A549 (cell line): Measurements from ENCODE around the gene XYLT1. TPM values are rescaled to one million over a fixed set of nuclear protein-coding genes. Genes with fewer than 3 reads are reported as not detected.

Source experiments
- ATAC-seq, 2 experiments: fragments of 200-7000 bp in 1 of 2; fragments of >200 bp in 1 of 2; cut with Nextera tagmentation in 1 of 2; cut with Tn5 transposase in 1 of 2; 3 replicates each; pipeline versions ENCODE4 v1.8.0 to v1.9.1; 2018 to 2020; ENCODE audit warnings: mild to moderate bottlenecking in 1 of 2, moderate library complexity in 1 of 2
- CTCF ChIA-PET: fragments of 300-600 bp; sonication (Branson Sonifier 250); formaldehyde crosslinking; extraction: SDS; loops from one replicate; lab custom pipeline; 2021; ENCODE audit warnings: antibody characterized with exemption, inconsistent platforms; lab: Yijun Ruan, JAX
- POLR2A ChIA-PET: fragments of 350-600 bp; formaldehyde crosslinking; extraction: SDS; loops from one replicate; lab custom pipeline; 2021; ENCODE audit warnings: antibody characterized with exemption, inconsistent platforms; lab: Yijun Ruan, JAX
- DNase-seq, 2 experiments: peaks; one replicate each; pipeline versions ENCODE4 v3.0.0 to v3.0.0-alpha.2; 2011 to 2016; ENCODE audit warnings: low read depth in 1 of 2, low spot score in 1 of 2
- FAIRE-seq: peaks from 2 replicates; lab custom pipeline; 2011; peaks lifted over from hg19 to GRCh38; lab: Jason Lieb, UNC
- H3K27ac ChIP-seq, 2 experiments: fragments of >200 bp; sonication (Bioruptor Twin); formaldehyde crosslinking; 3 replicates each; pipeline ENCODE4 v1.5.1; 2016 to 2017
- H3K4me1 ChIP-seq: fragments of >200 bp; sonication (Bioruptor Twin); formaldehyde crosslinking; 3 replicates; pipeline ENCODE4 v1.6.1; 2016
- H3K4me2 ChIP-seq: fragments of >200 bp; sonication (Bioruptor Twin); formaldehyde crosslinking; 3 replicates; pipeline ENCODE4 v1.6.1; 2016
- H3K4me3 ChIP-seq: fragments of >200 bp; sonication (Bioruptor Twin); formaldehyde crosslinking; 3 replicates; pipeline ENCODE4 v1.5.1; 2016
- H3K9me3 ChIP-seq: fragments of >200 bp; sonication (Bioruptor Twin); formaldehyde crosslinking; 3 replicates; pipeline ENCODE4 v1.6.1; 2016
- CBX2 ChIP-seq: fragments of 200-600 bp; sonication (generic); IDR thresholded peaks from 2 replicates; pipeline ENCODE4 v1.6.1; 2016; ENCODE audit warnings: low read depth, mild to moderate bottlenecking, borderline replicate concordance
- CEBPB ChIP-seq, 2 experiments: fragments of >200 bp in 1 of 2; sonication (Bioruptor Twin) in 1 of 2; formaldehyde crosslinking in 1 of 2; IDR thresholded peaks; 2 replicates each; pipeline ENCODE4 v1.6.1; 2012 to 2016
- CHD4 ChIP-seq: fragments of 200-600 bp; sonication (generic); IDR thresholded peaks from 2 replicates; pipeline ENCODE4 v1.6.1; 2016; ENCODE audit warnings: antibody characterized with exemption, mild to moderate bottlenecking, borderline replicate concordance
- EHF ChIP-seq: fragments of 250-450 bp; sonication (Bioruptor Pico); IDR thresholded peaks from 2 replicates; pipeline ENCODE4 v1.5.0; 2020; ENCODE audit warnings: mild to moderate bottlenecking
- ESRRA ChIP-seq: fragments of 150-350 bp; IDR thresholded peaks from 2 replicates; pipeline ENCODE4 v1.6.1; 2014; ENCODE audit warnings: mild to moderate bottlenecking, low read length, borderline replicate concordance
- FOSB ChIP-seq: fragments of 250-450 bp; sonication (Bioruptor Pico); IDR thresholded peaks from 2 replicates; pipeline ENCODE4 v1.5.0; 2020; ENCODE audit warnings: mild to moderate bottlenecking, moderate library complexity
- FOXS1 ChIP-seq: fragments of 250-450 bp; sonication (Bioruptor Pico); IDR thresholded peaks from 2 replicates; pipeline ENCODE4 v1.5.0; 2020; ENCODE audit warnings: mild to moderate bottlenecking, moderate library complexity
- HEYL ChIP-seq: fragments of 250-450 bp; sonication (Bioruptor Pico); IDR thresholded peaks from 2 replicates; pipeline ENCODE4 v1.8.0; 2021; ENCODE audit warnings: mild to moderate bottlenecking, moderate library complexity
- MAZ ChIP-seq: fragments of 150-350 bp; IDR thresholded peaks from 2 replicates; pipeline ENCODE4 v1.6.1; 2014; ENCODE audit warnings: antibody characterized with exemption, low read depth, low read length, borderline replicate concordance
- MYC ChIP-seq: IDR thresholded peaks from 2 replicates; pipeline ENCODE4 v1.6.1; 2012; ENCODE audit warnings: mild to moderate bottlenecking, inconsistent platforms, low read length, improper control_type of control experiment, borderline replicate concordance
- NFE2L2 ChIP-seq: fragments of 150-350 bp; conservative IDR thresholded peaks from 2 replicates; pipeline ENCODE4 v1.6.1; 2014; ENCODE audit warnings: low read length
- POLR2AphosphoS2 ChIP-seq: conservative IDR thresholded peaks from 2 replicates; pipeline ENCODE4 v1.6.1; 2012; ENCODE audit warnings: low read length, improper control_type of control experiment, inconsistent platforms
- TFCP2L1 ChIP-seq: fragments of 250-450 bp; sonication (Bioruptor Pico); IDR thresholded peaks from 2 replicates; pipeline ENCODE4 v1.5.0; 2021; ENCODE audit warnings: mild to moderate bottlenecking
- ZC3H11A ChIP-seq: fragments of 450-650 bp; IDR thresholded peaks from 2 replicates; pipeline ENCODE4 v1.6.1; 2014; ENCODE audit warnings: antibody characterized with exemption, mild to moderate bottlenecking
- ZFP36 ChIP-seq: fragments of 450-650 bp; IDR thresholded peaks from 2 replicates; pipeline ENCODE4 v1.6.1; 2014; ENCODE audit warnings: borderline replicate concordance; ENCODE audit not compliant: partially characterized antibody
- WGBS: methylation state at CpG from one replicate; pipeline ENCODE4 v1.1.6; 2017; ENCODE audit errors: missing lambda C conversion rate; 5-methylcytosine and 5-hydroxymethylcytosine counted together
- polyA plus RNA-seq, 4 experiments: library from polyadenylated mRNA; depleted of rRNA in 3 of 4; stranded (reverse); fragments of >200 nt; fragmentation: RNase III in 1 of 4; extraction: RNeasy Plus Mini Kit Qiagen cat#74134 plus additional on column Dnase treatment in 1 of 4; gene quantifications; 2 replicates in 3 of 4; 3 replicates in 1 of 4; pipeline ENCODE4 v1.2.3, GENCODE V29; 2011 to 2017
- TF ChIP-seq, protein P1 (sequence below): fragments of 450-650 bp; IDR thresholded peaks from 2 replicates; pipeline ENCODE4 v1.6.1; 2014; ENCODE audit warnings: antibody characterized with exemption
- TF ChIP-seq, protein P2 (sequence below): fragments of >200 bp; sonication (Bioruptor Twin); formaldehyde crosslinking; IDR thresholded peaks from 2 replicates; pipeline ENCODE4 v1.6.1; 2016
- TF ChIP-seq, protein P3 (sequence below): fragments of 250-450 bp; sonication (Bioruptor Pico); IDR thresholded peaks from 2 replicates; pipeline ENCODE4 v1.5.0; 2021; ENCODE audit warnings: mild to moderate bottlenecking, moderate library complexity, borderline replicate concordance
- TF ChIP-seq, protein P4 (sequence below): fragments of 150-350 bp; IDR thresholded peaks from 2 replicates; pipeline ENCODE4 v1.6.1; 2014; ENCODE audit warnings: low read depth, mild to moderate bottlenecking, low read length
- TF ChIP-seq, protein P5 (sequence below): fragments of 250-450 bp; sonication (Bioruptor Pico); IDR thresholded peaks from 2 replicates; pipeline ENCODE4 v1.5.0; 2020; ENCODE audit warnings: low read depth, mild to moderate bottlenecking, moderate library complexity
- TF ChIP-seq, protein P6 (sequence below): IDR thresholded peaks from 2 replicates; pipeline ENCODE4 v1.6.1; 2012

The XYLT1 gene
- polyA plus RNA-seq, 2 of the 4 experiments (the other 2 are of a cell fraction): 0.78 to 0.88 TPM

DNA sequence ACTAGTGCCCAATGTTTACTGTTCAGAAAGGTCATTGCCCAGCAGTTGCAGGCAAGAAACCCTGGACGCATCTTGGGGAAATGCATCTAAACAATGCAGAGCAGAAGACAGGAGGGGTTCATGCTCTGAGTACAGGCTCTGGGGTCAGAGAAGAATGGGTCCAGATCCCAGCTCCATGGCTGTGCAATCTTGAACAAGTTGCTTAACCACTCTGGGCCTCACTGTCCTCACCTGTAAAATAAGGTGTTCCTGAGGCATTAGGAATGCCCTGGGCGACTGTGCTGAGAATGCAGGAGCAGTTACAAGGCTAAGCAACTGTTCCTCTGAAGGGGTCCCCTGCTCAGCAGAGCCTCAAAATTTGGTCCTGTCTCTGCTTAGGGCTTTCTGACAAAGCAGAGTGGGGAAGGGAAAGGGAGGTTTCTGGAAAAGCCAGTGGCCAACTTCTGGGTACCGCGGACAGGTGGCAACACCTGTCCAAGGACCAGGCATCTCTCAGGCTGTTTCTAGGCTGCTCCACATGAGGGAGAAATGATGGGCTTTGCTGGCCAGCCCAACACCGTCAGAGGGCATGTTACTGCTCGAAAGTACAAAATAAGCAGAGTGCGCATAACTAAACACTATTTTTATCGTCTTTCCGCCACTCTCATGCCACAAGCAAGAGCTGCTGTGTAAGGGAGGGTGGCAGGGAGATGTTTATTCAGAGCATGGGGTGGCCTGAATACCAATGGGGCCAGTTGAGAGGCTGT, 176.8 kb downstream of the XYLT1 start:
- ATAC-seq (no peak), DNase-seq (no peak), FAIRE-seq (no peak)
- H3K9me3 ChIP-seq: no peaks in the 10 kb centered on the region
- POLR2A ChIA-PET: no interaction called here
- no peak overlapping the region for H3K4me3 ChIP-seq
- H3K4me1 ChIP-seq: no peaks in the 10 kb centered on the region
- no peak overlapping the region for H3K4me2 ChIP-seq
- TF ChIP-seq FOXS1 (no peak), TFCP2L1 (CRISPR knock-in tag) (no peak), EHF (CRISPR knock-in tag) (no peak)
- TF ChIP-seq, protein P1, sequence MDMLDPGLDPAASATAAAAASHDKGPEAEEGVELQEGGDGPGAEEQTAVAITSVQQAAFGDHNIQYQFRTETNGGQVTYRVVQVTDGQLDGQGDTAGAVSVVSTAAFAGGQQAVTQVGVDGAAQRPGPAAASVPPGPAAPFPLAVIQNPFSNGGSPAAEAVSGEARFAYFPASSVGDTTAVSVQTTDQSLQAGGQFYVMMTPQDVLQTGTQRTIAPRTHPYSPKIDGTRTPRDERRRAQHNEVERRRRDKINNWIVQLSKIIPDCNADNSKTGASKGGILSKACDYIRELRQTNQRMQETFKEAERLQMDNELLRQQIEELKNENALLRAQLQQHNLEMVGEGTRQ: no peak
- 61% methylated on average over 8 of the region's 9 CpGs for WGBS
- CTCF ChIA-PET: no interaction called here
- H3K27ac ChIP-seq: no peak overlapping the region

DNA sequence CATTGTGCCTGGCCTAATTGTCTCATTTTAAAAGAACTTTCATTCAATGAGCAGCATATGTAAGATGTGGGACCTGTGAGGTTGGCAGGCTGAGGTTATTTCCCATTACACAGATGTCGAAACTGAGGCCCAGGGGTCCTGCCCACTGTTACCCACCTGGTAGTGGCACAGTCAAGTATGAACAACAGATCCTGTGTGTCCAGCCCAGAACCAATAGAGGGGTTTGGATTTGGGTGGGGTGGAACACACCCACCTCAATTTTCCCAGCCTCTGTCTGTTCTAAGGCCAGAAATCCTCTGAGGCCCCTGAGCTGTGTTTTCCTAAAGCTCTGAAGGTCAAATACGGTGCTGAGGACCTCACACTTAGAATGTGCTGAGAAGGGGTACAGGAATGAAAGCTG, 179.5 kb downstream of the XYLT1 start:
- no peak for TF ChIP-seq CBX2
- no peak for TF ChIP-seq POLR2AphosphoS2
- no peak for TF ChIP-seq MYC
- TF ChIP-seq CEBPB (IDR thresholded peaks at IDR 0.05): no peak
- TF ChIP-seq ZC3H11A: no peak
- no peak for TF ChIP-seq ESRRA
- TF ChIP-seq MAZ: no peak
- no peak for TF ChIP-seq NFE2L2
- TF ChIP-seq CHD4: no peak
- TF ChIP-seq FOSB (CRISPR knock-in tag): no peak
- TF ChIP-seq, protein P2, sequence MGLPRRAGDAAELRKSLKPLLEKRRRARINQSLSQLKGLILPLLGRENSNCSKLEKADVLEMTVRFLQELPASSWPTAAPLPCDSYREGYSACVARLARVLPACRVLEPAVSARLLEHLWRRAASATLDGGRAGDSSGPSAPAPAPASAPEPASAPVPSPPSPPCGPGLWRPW: no peak
- no peak for TF ChIP-seq ZFP36
- no peak for TF ChIP-seq HEYL (CRISPR knock-in tag)
- TF ChIP-seq, protein P3, sequence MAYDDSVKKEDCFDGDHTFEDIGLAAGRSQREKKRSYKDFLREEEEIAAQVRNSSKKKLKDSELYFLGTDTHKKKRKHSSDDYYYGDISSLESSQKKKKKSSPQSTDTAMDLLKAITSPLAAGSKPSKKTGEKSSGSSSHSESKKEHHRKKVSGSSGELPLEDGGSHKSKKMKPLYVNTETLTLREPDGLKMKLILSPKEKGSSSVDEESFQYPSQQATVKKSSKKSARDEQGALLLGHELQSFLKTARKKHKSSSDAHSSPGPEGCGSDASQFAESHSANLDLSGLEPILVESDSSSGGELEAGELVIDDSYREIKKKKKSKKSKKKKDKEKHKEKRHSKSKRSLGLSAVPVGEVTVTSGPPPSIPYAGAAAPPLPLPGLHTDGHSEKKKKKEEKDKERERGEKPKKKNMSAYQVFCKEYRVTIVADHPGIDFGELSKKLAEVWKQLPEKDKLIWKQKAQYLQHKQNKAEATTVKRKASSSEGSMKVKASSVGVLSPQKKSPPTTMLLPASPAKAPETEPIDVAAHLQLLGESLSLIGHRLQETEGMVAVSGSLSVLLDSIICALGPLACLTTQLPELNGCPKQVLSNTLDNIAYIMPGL (CRISPR knock-in tag): no peak
- TF ChIP-seq, protein P4, sequence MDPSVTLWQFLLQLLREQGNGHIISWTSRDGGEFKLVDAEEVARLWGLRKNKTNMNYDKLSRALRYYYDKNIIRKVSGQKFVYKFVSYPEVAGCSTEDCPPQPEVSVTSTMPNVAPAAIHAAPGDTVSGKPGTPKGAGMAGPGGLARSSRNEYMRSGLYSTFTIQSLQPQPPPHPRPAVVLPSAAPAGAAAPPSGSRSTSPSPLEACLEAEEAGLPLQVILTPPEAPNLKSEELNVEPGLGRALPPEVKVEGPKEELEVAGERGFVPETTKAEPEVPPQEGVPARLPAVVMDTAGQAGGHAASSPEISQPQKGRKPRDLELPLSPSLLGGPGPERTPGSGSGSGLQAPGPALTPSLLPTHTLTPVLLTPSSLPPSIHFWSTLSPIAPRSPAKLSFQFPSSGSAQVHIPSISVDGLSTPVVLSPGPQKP: no peak
- TF ChIP-seq, protein P5, sequence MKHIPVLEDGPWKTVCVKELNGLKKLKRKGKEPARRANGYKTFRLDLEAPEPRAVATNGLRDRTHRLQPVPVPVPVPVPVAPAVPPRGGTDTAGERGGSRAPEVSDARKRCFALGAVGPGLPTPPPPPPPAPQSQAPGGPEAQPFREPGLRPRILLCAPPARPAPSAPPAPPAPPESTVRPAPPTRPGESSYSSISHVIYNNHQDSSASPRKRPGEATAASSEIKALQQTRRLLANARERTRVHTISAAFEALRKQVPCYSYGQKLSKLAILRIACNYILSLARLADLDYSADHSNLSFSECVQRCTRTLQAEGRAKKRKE: no peak
- TF ChIP-seq, protein P6, sequence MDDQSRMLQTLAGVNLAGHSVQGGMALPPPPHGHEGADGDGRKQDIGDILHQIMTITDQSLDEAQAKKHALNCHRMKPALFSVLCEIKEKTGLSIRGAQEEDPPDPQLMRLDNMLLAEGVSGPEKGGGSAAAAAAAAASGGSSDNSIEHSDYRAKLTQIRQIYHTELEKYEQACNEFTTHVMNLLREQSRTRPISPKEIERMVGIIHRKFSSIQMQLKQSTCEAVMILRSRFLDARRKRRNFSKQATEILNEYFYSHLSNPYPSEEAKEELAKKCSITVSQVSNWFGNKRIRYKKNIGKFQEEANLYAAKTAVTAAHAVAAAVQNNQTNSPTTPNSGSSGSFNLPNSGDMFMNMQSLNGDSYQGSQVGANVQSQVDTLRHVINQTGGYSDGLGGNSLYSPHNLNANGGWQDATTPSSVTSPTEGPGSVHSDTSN: no peak
- TF ChIP-seq, all 56 proteins: peak for 0
- ChIA-PET CTCF (interaction anchor here (1.7 to 2.0 kb wide), 2 partner anchors 11 to 27 kb away, joined by 4 to 5 read pairs; no protein-coding TSS in a partner anchor), POLR2A (no interaction called here)
- Histone ChIP-seq H3K4me1 (no peaks in the 10 kb centered on the region), H3K9me3 (no peaks in the 10 kb centered on the region), H3K4me2 (no peak overlapping the region), H3K4me3 (no peak overlapping the region), H3K27ac (no peak overlapping the region)
- FAIRE-seq (no peak), DNase-seq (no peak), ATAC-seq (no peak)
- WGBS: 31% methylated on average over 2 of the region's 2 CpGs
